Measurements from ENCODE around the gene TXNRD1.
A peak's percentile ranks its signal among the peaks of the same experiment; 100 is the strongest.

TXNRD1 gene

GRCh38 chr12:104182144-104182543 lies 33.4 kb upstream of the TXNRD1 start:
- H3K4me3 ChIP-seq (replicated peaks in 1 of 2; ENCODE audit: low read depth in 2 of 2, low read length in 2 of 2) = no peak overlapping the region
- DNase-seq (ENCODE audit: low read depth in 2 of 2) = peak; percentile 97
- no peak for TF ChIP-seq CTCF (IDR thresholded peaks at IDR 0.05; ENCODE audit: low read depth, low read length)

- TF ChIP-seq CTCF (IDR thresholded peaks at IDR 0.05; ENCODE audit: low read depth, low read length) = no peak
- peak; percentile 38 to 53 for DNase-seq (ENCODE audit: low read depth in 2 of 2)
- no peak overlapping the region for H3K4me3 ChIP-seq (replicated peaks in 1 of 2; ENCODE audit: low read depth in 2 of 2, low read length in 2 of 2)
Measured at GRCh38 chr12:104182621-104183378, 32.8 kb upstream of the TXNRD1 start.

GRCh38 chr12:104183443-104183842 lies 32.1 kb upstream of the TXNRD1 start:
- no peak for TF ChIP-seq CTCF (IDR thresholded peaks at IDR 0.05; ENCODE audit: low read depth, low read length)
- DNase-seq (ENCODE audit: low read depth in 2 of 2) = no peak
- no peak overlapping the region for H3K4me3 ChIP-seq (replicated peaks in 1 of 2; ENCODE audit: low read depth in 2 of 2, low read length in 2 of 2)

- DNase-seq (ENCODE audit: low read depth in 2 of 2) = no peak
- no peak for TF ChIP-seq CTCF (IDR thresholded peaks at IDR 0.05; ENCODE audit: low read depth, low read length)
Measured at GRCh38 chr12:104187446-104188155, 28.0 kb upstream of the TXNRD1 start.

GRCh38 chr12:104188534-104188933 lies 27.0 kb upstream of the TXNRD1 start:
- no peak for TF ChIP-seq CTCF (IDR thresholded peaks at IDR 0.05; ENCODE audit: low read depth, low read length)
- no peak overlapping the region for H3K4me3 ChIP-seq (replicated peaks in 1 of 2; ENCODE audit: low read depth in 2 of 2, low read length in 2 of 2)
- DNase-seq (ENCODE audit: low read depth in 2 of 2) = no peak

More at GRCh38 chr12:104187446-104188155, 28.0 kb upstream of the TXNRD1 start:
- no peak overlapping the region for H3K4me3 ChIP-seq (replicated peaks in 1 of 2; ENCODE audit: low read depth in 2 of 2, low read length in 2 of 2)

GRCh38 chr12:104189915-104190555 lies 25.5 kb upstream of the TXNRD1 start:
- DNase-seq (ENCODE audit: low read depth in 2 of 2) = peak in 1 of 2 donors; percentile 39
- H3K4me3 ChIP-seq (replicated peaks in 1 of 2; ENCODE audit: low read depth in 2 of 2, low read length in 2 of 2) = no peak overlapping the region
- TF ChIP-seq CTCF (IDR thresholded peaks at IDR 0.05; ENCODE audit: low read depth, low read length) = no peak

Measured in cardiac fibroblast (primary cell).